Activated T-cell treated with anti-CD3 and anti-CD28 coated beads for 48 hours (primary cell): ENCODE measurements around the gene GMPPA.

Experiments
- DNase-seq: peaks from one replicate; pipeline ENCODE4 v3.0.0-alpha.2; 2020; ENCODE audit warnings: low read depth

GMPPA gene

DNA sequence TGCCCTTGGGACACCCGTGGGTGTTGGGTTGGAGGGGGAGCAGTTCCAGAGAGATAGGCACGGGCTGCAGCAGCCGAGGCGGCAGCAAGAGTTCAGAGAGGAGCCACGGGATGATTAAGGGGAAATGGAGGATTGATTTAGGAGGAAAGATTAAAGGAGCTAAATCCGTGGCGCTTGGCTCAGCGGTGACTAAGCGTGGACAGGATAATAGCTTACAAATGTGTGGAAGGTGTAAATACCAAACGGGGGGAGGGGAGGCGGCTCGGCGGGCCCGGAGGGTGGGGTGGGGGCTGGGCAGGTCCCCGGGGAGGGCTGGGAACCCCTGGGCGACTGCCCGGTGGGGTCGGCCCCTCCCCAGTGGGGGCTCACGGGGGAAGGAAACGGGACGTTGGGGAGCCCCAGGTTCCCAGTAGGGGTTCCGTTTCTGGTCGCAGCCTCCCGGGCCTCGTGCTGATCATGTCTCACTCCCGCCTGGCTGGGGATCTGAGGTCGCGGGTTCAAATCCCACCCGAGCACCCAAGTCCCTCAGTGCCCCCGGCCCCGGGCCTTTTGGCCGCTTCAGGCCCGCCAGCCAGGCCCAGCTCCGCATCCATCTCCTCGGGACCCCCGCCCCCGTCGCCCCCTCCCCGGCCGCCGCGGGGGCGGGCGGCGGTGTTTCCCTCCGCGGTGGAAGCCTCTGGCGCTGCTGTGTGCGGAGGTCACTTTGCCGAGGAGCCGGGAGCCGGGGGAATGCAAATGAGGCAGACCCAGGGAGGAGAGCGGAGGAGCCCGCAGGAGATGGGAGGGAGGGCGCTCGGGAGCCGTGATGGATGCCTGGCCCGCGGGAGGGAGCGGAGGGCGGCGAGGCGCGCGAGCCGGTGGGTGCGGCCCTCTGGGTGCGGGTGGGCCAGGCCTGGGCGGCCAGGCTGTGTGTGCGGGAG is 23.7 kb downstream of the GMPPA start:
- no peak for DNase-seq

DNA sequence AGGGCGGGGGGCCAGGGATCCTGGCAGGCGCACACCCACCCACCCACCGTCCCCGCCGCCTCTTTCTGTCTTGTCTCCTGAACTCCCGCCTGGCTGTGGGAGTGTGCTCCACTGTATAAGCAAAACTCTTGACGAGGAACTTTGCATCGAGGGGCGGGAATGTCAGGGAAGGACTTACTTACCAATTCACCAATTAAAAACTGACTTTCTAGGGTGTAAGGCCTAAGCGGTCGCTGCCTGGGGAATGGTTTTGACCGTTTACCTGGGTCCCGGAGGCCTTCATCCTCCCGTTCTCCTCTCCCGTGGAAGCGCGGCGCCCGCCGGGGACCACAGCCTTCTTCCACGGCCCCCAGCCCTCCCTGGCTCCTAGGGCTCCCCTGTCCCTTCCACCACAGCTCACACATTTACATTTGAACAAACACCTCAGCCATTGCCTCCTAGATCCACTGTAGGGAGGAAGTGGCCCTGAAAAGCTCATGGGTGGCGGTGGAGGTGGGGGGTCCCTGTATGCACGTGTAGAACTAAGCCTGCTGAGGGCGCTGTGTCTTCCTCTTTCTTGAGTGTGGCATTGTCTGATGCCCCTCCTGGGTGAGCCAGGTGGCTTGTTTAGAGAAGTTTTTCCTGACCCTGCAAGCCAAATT is 24.5 kb downstream of the GMPPA start:
- DNase-seq, result no peak

DNA sequence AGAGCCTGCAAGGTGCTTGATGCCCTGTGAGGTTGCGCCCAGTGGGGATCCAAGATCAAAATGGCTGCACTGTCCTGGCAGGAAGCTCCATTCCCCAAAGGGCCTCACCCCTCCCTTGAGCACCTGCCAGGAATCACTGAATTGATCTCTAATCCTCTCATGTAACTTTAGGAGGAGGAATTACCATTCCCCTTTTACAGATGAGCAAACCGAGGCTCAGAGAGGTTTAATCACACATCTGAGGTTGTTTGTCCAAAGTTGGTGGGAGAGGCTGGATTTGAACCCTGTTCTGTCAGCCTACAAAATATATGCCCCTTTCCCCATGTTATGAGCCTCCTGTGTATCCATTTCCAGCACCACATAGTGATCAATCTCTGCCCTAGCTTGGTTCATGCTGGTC is 26.1 kb downstream of the GMPPA start:
- no peak for DNase-seq

DNA sequence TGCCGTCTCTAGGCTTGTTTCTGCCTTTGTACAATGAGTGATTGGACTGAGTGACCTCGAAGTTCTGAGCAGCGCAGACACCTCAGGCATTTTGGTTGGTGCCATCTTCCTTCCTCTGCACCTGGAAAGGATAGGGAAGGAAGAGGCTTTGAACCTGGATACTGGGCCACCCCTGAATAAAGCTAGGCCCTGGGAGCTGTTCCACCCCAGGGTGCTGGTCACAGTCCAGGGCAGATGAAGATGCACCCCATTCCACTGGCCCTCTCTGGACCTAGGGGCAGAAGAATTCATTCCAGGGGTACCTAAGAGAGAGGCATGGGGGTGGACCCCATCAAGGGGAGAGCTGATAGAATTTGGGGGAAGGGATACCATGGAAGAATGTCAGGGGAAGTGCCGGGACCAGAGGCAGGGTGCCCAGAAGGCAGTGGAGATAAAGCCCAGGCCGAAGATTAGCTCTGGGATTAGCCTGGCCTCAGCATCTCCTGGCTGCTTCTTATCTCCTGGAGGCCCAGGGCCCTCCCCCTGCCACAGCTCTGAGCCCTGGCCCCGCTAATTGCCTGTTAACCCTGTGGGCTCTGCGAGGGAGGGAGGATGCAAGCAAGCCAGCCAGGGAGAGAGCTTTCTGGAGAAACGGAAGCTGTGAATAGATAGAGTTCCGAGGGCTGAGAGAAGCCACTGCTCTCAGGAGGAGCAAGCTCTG is 27.0 kb downstream of the GMPPA start:
- no peak for DNase-seq

DNA sequence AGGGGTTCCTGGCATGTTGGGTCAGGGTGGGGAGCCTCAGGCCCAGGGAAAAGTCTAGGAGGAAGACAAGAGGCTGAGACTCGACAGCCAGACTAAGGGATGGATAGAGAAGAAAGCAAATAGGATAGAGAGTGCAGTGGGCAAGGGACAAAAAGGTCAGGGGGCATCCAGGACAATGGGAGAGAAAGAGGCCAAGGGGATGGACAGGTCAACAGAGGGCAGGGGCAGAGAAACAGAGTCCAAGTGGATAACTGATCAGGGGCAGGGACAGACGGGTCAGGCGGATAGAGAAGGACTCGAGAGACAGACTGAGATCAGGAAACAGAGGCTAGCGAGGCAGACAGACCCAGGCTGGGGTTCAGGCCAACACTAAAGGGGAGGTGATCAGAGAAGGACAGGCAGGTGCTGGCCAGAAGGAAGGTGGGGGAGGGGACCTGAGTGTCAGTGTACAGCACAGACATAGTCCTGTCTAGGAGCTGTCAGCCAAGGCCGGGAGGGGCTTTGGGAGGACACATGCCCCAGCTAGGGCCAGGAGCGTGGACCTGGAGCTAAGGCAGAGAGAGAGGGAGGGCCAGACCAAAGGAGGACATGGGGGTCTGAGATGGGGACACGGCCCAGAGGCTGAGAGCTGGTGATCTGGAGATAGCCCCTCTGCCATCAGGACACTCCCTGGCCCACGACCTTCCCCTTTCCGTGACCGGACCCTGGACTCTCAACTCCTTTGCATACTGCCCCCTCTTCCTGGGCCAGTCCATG is 27.8 kb downstream of the GMPPA start:
- DNase-seq, result no peak

DNA sequence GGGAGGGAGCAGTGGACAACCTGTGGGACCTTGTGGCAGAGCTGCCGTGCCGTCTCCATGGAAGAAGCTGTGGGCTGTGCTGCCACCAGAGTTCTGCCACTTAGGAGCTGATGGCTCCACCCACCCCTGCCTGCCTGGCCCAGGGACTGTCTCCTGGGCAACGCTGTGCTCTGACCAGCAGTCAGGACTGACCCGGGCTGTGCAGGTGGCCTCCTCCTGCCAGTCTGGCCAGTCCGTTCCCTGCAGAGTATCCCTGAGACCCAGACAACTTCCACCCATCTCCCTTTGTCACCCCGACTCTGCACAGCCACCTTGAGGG is 28.3 kb downstream of the GMPPA start:
- DNase-seq, result no peak

DNA sequence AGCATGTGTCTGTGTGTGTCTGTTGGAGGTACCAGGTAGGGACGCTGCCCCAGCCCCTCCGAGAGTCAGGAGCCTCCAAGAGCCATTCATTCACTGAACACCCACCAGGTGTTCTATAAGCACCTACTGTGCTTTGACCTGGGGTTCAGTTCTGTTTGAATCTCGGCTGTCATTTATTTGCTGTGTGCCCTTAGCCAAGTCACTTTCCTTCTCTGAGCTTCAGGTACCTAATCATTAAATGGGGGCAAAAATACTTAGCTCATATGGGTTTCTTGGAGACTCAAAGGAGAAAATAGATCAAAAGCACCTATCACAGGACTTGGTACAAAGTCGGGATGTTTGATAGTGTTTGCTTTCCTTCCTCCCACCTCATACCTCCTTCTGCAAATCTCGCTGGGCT is 28.8 kb downstream of the GMPPA start:
- no peak for DNase-seq

DNA sequence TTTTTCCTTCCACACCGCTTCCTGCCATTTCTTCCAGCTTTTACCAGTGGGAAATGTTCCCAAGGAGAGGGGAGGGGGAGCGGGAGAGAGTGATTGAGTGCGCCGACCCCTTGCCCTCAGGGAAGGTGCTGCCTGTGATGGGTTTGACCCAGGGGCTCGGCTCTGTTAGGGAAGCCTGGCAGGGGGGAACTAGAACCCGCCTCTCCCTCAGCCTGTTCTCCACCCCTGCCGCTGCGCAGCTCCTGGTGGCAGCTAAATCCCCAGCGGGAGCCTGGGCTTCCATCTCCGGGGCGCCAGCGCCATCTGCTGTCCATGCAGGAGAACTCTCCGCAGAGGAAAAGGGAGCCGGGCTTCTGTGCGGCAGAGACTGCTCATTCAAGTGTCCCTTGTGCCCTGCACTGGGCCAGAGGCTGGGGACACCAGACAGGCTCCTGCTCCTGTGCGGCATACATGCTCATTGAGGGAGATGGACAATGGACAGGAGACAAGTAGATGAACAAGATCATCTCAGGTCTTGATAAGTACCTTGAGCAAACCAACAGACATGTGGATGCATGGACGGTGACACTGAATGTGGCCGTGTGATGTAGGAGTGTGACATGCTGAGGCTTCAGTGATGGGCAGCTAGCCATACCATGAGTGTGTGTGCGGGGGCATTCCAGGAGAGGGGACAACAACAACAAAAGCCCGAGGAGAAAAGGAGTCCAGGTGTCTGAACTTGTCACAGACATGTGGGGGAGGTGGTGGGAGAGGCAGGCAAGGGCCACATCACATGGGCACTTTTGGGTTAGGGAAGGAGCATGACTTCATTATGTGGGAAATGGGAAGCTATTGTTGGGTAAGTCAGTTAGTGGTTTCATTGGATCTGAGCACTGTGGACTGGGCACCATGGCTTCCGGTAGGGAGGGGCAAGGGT is 31.6 kb downstream of the GMPPA start:
- DNase-seq, result peak; percentile 80

DNA sequence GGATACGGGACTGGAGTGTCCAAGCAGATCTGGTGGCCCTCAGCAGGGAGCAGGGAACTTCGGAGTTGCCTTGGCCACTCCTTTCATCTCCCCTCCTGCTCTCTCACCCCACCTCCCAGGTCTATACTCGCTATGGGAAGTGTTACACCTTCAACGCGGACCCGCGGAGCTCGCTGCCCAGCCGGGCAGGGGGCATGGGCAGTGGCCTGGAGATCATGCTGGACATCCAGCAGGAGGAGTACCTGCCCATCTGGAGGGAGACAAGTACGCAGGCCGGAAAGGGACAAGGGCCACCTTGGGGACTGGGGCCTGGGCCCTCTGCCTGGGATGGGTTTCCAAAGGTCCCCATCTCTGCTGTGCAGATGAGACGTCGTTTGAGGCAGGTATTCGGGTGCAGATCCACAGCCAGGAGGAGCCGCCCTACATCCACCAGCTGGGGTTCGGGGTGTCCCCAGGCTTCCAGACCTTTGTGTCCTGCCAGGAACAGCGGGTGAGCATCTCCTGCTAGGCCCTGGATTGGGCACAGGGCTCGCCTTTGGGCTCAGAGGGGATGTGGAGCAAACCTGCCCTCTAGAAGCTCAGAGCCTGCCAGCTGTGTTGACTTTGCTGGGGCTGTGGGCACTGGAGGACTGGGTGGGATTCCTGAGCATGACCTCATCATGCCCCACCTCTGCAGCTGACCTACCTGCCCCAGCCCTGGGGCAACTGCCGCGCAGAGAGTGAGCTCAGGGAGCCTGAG is 33.1 kb downstream of the GMPPA start:
- no peak for DNase-seq

DNA sequence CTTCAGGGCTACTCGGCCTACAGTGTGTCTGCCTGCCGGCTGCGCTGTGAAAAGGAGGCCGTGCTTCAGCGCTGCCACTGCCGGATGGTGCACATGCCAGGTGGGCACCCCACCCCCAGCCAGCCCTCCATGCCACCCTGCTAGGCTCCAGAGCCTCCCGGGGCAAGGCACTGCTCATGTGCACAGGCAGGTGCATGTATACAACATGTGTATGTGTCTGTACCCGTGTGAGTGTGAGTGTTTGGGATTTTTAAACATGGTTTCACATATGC is 33.6 kb downstream of the GMPPA start:
- no peak for DNase-seq

DNA sequence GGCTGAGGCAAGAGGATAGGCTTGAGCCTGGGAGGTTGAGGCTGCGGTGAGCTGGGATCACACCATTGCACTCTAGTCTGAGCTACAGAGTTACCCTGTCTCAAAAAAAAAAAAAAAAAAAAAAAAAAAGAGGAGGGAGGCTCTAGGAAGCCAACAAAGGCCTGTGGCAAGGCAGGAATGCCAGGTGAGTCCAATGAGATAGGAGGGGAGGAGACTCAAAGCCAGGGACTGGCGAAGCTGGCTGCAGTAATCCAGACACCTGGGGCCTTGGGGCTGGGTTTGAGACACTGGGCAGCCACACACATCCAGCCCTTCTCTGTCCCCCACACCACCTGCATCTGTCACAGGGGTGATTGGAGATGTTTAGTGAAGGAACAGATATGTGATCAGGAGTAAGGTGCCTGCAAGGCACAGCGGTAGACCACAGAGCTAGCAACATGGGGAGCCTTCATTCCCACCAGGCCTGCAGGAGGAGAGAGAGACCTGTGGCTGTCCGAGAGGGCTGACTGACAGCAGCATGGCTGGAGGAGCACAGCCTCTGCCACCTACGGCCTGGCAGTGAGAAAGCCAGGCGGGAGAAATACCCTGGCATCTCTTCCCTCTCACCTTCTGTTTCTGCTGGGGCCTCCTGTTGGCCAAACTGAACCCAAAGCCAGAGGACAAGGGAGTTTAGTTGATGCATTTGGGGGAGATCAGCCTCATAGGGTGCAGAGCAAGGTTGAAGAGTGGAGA is 35.4 kb downstream of the GMPPA start:
- no peak for DNase-seq

DNA sequence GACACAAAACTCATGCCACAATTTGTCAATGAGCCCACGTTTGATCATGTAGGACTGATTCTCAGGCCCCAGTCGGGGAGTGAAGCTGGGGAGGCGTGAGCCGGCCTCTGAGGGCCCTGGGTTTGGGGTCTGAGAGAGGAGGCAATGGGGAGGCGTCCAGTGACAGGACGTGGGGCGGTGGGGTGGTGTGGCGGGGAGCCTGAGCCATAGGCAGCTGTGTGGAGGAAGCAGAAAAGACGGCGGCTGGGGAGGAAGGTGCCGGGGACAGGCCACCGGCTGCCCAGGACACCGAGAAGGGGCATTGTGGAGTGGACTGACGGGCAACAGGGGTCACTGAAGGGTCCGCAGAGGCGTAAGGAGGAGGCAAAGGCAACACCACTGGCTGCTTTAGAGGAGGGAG is 37.7 kb downstream of the GMPPA start:
- DNase-seq, result no peak

DNA sequence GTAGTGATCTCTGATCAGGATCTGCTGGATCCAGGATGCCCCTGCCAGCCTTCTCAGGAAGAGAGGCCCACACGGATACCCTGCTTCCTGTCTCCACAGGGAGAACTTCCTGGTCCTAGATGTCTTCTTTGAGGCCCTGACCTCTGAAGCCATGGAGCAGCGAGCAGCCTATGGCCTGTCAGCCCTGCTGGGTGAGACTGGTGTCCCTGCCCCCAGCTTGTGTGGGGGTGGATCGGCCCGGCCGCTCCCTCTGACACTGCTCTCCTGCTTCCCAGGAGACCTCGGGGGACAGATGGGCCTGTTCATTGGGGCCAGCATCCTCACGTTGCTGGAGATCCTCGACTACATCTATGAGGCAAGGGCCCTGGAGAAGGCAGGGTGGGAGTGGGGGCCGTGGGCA is 38.3 kb downstream of the GMPPA start:
- no peak for DNase-seq

DNA sequence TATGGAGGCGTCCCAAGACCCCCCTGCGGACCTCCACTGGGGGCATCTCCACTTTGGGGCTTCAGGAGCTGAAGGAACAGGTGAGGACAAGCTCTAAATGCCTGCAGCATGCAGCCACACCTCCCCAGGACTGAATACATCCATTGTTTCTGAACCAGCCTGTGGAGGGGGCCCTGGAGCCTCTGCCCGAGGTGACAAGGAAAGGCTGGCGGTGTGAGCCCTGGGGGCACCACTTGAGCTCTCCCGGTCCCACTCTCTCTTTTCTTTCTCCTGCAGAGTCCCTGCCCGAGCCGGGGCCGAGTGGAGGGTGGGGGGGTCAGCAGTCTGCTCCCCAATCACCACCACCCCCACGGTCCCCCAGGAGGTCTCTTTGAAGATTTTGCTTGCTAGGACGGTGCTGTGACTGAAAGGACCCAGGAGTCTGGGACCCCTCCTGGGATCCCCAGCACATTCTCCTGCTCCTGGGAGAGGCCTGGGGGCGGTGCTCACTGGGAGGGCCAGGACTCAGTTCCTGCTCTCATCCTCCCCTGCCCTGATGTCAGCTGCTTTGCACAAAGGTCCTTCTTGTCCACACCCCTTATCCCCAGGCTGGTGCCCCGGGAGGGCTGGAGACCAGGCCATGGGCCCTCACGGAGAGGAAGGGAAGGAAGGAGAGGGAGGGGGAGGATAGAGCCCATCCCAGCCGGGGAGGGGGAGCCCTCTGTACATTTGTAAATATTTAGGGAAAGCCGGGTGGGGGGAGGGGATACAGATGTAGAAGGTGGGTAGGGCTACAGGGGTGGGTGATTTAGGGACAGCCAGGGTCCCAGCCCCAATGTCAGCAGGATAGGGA is 39.2 kb downstream of the GMPPA start:
- no peak for DNase-seq

DNA sequence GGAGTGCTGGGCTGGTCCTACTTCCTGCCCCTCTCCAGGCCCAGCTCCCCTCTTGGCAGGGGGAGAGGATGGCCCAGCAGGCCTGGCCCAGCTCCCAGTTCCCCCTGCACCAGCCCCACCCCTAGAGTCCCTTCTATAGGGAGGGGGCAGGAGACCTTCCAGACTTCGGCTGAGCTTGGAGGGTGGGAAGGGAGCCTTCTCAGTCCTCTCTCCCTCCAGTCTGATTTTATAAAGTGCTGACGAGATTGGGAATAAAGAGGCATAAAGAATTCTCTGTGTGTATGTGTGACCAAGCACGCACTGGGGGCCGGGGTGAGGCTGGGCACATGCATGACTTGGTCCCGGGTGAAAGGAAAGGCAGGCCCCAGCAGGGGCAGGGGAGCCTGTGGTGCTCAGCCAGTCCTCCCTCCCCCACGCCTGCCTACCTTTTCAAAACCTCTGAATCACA is 39.8 kb downstream of the GMPPA start:
- DNase-seq, result no peak

DNA sequence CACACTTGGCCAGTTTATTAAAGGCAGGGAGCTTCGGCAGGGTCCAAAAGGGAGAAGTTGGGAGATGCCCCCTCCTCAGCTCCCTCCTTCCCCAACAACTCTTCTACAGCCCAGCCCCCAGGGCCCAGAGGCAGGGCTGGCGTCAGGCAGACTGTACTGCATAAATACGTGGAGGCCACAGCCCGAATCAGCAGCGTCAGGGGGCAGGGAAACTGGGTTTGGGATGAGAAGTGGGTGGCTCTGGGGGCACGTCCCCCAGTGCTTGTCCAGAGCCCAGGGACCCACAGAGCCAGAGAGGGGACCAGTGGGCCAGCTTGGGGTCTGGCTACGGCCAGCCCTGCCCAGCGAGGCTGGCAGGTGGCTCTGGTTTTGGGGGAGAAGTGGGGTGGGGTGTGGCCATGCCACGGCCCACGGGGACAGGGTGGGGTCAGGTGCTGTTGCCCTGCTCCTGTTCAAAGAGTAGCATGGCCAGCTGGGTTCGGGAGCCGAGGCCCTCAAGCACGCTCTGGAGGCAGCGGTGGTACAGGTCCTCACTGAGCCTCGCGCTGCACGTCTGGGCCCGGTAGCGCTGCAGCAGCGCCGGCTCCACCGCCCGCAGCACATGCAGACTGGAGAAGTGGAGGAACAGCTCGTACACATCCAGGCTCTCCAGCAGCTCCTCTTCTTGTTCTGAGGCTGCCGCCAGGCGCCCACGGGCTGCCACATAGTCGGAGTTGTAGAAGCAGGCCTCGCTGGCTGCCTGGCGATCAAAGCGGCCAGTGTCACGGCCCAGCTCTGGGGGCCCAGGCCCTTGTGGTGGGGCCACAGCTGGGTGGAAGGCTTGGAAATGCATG is 40.5 kb downstream of the GMPPA start:
- DNase-seq, result no peak

DNA sequence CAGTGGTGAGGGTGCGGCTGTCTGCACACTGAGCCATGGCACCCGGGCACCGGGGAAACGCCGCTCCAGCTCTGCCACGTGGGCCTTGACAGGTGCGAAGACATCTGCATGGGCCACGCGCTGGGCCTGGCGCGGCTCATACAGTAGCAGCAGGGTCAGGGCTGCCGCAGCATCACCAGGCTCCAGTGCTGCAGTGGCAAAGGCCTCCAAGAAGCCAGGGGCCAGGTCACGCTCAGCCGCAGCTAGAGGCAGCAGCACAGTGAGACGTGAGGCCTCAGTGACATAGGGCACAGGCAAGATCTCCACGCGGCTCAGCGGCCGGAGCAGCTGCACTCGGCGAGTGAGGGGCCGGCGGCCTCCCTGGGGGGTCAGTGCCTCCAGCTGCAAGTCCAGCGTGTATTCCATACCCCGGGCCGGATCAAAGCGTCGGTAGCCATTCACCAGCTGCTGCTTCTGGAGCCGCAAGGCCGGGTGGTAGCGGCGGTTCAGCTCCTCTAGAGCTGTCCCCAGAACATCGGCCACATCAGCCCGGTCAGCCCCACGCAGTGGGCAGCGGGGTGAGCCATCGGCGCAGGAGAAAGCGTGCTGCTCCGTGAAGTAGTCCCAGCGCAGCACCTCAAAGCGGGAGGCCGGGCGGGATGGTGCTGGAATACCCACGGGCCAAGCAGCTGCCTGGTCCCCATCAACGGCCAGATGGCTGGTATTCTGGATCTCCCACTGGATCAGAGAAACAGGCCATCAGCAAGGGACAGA is 41.4 kb downstream of the GMPPA start:
- DNase-seq, result no peak
